ENCODE data around the gene DSCAML1.

The DSCAML1 gene

DNA sequence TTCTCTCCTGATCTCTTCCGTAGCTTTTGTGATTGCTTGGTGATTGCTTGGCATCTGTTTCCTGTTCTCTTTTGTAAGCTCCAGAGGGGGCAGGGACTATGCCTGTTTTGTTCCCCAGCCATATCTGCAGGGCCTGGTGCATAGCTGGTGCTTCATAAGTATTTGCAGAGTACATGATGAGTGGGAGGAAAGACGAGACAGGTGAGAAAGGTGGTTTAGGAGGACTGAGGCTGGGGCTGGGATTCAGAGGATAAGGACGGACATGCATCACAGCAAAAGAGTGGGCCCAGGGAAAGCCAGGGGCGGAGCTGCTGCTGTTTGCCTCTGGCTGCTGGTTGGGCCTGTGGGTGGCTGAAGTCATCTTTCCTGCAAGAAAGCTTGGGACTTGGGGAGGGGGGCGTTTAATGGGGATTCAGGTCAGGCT lies 62.4 kb downstream of the DSCAML1 start:
- H3K4me3 ChIP-seq (replicated peaks; ENCODE audit: low read depth, low read length): no peak overlapping the region
- TF ChIP-seq, protein P1, sequence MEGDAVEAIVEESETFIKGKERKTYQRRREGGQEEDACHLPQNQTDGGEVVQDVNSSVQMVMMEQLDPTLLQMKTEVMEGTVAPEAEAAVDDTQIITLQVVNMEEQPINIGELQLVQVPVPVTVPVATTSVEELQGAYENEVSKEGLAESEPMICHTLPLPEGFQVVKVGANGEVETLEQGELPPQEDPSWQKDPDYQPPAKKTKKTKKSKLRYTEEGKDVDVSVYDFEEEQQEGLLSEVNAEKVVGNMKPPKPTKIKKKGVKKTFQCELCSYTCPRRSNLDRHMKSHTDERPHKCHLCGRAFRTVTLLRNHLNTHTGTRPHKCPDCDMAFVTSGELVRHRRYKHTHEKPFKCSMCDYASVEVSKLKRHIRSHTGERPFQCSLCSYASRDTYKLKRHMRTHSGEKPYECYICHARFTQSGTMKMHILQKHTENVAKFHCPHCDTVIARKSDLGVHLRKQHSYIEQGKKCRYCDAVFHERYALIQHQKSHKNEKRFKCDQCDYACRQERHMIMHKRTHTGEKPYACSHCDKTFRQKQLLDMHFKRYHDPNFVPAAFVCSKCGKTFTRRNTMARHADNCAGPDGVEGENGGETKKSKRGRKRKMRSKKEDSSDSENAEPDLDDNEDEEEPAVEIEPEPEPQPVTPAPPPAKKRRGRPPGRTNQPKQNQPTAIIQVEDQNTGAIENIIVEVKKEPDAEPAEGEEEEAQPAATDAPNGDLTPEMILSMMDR (IDR thresholded peaks at IDR 0.05; ENCODE audit: low read length, missing control alignments): no peak
- DNase-seq (ENCODE audit: low read depth): no peak

DNA sequence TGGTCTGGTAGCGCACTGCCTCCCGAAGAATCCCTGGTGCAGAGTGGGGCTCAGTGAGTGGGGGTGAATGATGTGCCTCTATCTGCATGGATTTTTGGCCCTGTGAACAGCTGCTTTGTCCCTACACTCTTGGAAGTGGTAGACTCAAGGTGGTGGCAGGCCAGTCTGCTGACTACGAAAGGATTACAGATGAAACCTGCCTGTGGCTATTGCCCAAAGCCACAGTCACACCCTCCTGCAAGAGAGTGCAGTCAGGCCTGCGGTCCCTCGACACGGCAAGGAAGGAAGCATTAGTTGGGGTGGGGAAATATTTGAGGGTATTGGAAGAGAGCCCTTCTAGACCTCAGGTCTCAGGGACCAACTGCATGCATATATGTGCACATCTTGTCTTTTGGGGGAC lies 63.7 kb downstream of the DSCAML1 start:
- H3K4me3 ChIP-seq (replicated peaks; ENCODE audit: low read depth, low read length): no peak overlapping the region
- TF ChIP-seq, protein P1 (IDR thresholded peaks at IDR 0.05; ENCODE audit: low read length, missing control alignments): no peak
- no peak for DNase-seq (ENCODE audit: low read depth)

DNA sequence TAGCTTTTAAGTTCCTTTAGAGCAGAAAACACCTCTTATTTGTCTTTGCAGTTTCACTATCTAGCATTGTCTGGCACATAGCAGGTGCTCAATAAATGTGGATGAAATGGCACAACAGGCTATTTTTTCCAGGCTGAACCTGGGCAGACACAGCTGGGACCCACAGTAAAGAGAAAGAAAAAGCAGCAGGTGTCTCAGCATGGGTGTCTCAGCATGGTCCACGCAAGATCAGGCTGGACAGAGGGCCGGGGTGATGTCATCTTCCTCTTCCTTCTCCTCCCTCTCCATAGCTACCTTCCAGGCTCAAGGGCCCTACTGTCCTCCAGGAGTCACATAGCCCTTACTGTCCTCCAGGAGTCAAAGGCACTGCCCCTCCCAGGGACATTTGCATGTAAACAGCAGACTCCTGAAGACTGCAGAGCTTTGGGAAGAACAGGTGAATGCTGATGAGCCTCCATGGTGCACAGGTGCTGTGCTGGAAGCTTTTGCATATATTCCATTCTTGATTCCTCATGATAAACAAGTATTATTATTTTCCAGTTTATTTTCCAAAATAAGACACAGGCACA lies 65.2 kb downstream of the DSCAML1 start:
- no peak for DNase-seq (ENCODE audit: low read depth)
- H3K4me3 ChIP-seq (replicated peaks; ENCODE audit: low read depth, low read length): no peak overlapping the region
- TF ChIP-seq, protein P1 (IDR thresholded peaks at IDR 0.05; ENCODE audit: low read length, missing control alignments): no peak

DNA sequence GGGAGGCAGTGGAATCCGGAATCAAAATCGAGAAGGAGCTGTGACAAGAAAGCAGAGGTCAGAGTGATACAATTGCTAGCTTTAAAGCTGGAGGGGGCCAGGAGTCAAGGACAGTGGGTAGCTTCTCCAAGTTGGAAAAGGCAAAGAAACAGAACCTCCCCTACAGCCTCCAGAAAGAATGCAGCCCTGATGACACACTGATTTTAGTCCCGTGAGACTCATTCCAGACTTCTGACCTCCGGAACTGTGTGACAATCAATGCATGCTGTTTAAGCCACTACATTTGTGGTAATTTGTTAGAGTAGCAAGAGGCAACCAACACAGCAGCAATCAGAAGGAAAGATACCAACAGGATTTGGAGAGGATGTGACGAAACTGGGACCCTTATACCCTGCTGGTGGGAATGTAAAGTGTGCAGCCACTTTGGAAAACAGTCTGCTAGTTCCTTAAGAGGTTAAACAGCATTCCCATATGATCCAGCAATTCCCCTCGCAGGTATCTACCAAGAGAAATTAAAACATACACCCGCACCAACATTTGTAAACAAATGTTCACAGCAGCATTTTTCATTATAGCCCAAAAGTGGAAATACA lies 66.7 kb downstream of the DSCAML1 start:
- H3K4me3 ChIP-seq (replicated peaks; ENCODE audit: low read depth, low read length): no peak overlapping the region
- DNase-seq (ENCODE audit: low read depth): no peak
- TF ChIP-seq, protein P1 (IDR thresholded peaks at IDR 0.05; ENCODE audit: low read length, missing control alignments): no peak

DNA sequence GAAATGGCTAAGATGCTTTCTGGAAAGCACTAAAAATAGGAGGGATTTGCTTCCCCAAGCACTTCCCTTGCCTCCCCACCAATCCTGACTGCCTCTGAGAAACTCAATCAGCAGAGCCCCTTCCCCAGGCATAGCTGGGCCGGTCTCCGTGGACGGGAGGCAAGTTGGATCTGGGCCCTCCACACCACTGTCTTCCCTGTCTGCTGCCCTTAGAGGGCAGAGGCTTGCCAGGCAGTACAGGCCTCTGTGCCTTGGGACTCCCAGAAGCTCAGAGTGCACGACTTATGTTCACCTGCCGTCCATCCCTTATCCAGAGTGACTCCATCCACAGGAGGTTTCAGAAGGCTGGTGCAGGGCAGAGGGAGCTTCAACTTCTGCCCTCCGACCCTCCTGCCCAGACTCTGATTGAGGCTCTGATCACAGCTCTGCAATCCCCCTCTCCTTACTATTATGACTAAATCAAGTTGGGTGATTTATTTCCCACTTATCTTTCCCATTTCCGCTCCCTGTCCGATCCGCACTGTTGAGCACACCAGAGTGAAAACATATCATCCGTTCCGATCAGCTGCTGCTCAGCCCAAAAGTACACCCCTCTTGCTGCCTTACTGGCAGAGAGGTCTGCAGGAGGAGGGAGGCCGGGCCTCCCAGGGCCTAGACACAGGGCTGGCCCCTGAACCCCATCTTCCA lies 71.8 kb downstream of the DSCAML1 start:
- H3K4me3 ChIP-seq (replicated peaks; ENCODE audit: low read depth, low read length): no peak overlapping the region
- no peak for DNase-seq (ENCODE audit: low read depth)
- TF ChIP-seq, protein P1 (IDR thresholded peaks at IDR 0.05; ENCODE audit: low read length, missing control alignments): no peak

DNA sequence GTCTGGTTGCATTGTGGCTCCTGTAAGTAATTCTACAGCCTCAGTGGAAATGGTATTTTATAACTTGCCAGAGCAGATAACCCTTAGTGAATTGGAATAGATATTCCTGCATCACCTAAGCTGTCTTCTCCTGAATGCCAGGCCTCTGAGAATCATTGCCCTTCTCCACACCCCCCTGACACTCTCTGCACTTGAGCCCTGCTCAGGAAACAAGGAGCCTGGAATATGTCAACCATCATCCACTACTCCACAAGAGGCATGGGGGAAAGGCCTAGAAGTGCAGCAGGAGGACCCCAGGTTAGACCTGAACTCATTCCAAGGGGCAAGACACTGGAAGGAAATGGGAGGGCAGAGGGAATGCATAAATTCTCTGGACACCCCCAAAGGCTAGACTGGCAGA lies 72.4 kb downstream of the DSCAML1 start:
- no peak for DNase-seq (ENCODE audit: low read depth)
- H3K4me3 ChIP-seq (replicated peaks; ENCODE audit: low read depth, low read length): no peak overlapping the region
- TF ChIP-seq, protein P1 (IDR thresholded peaks at IDR 0.05; ENCODE audit: low read length, missing control alignments): no peak
